Liver (tissue), 3 donors: ENCODE data around the gene HIP1.

Experiments used
- GABPA ChIP-seq, 2 donors: IDR thresholded peaks in 1 of 2; conservative IDR thresholded peaks in 1 of 2; 2 replicates each; pipeline ENCODE4 v1.6.1; 2016; ENCODE audit warnings: antibody characterized with exemption in 2 of 2, mild to moderate bottlenecking in 1 of 2, moderate library complexity in 1 of 2
- NR2F2 ChIP-seq: IDR thresholded peaks from 2 replicates; pipeline ENCODE4 v1.6.1; 2016; ENCODE audit warnings: antibody characterized with exemption
- RAD21 ChIP-seq, 2 donors: IDR thresholded peaks; 2 replicates each; pipeline ENCODE4 v1.6.1; 2016; ENCODE audit warnings: antibody characterized with exemption in 2 of 2, mild to moderate bottlenecking in 2 of 2
- RXRA ChIP-seq, 2 donors: IDR thresholded peaks; 2 replicates each; pipeline ENCODE4 v1.6.1; 2017 to 2018; ENCODE audit warnings: antibody characterized with exemption in 2 of 2, mild to moderate bottlenecking in 1 of 2
- SP1 ChIP-seq: IDR thresholded peaks from 2 replicates; pipeline ENCODE4 v1.6.1; 2018; ENCODE audit warnings: antibody characterized with exemption, mild to moderate bottlenecking
- TAF1 ChIP-seq: conservative IDR thresholded peaks from 2 replicates; pipeline ENCODE4 v1.6.1; 2016; ENCODE audit warnings: antibody characterized with exemption, mild to moderate bottlenecking
- TF ChIP-seq, protein P1 (sequence below): fragments of 150-350 bp; IDR thresholded peaks from 2 replicates; pipeline ENCODE4 v1.5.1; 2017; ENCODE audit warnings: improper control_type of control experiment, low read depth, low read length; ENCODE audit not compliant: missing input control
- TF ChIP-seq, protein P2 (sequence below): IDR thresholded peaks from 2 replicates; pipeline ENCODE4 v1.6.1; 2016; ENCODE audit warnings: antibody characterized with exemption, mild to moderate bottlenecking
- TF ChIP-seq, protein P3 (sequence below): IDR thresholded peaks from 2 replicates; pipeline ENCODE4 v1.6.1; 2016; ENCODE audit warnings: antibody characterized with exemption
- TF ChIP-seq, protein P4 (sequence below): IDR thresholded peaks from 2 replicates; pipeline ENCODE4 v1.6.1; 2016; ENCODE audit warnings: antibody characterized with exemption
- TF ChIP-seq, protein P5 (sequence below): IDR thresholded peaks from 2 replicates; pipeline ENCODE4 v1.6.1; 2016; ENCODE audit warnings: antibody characterized with exemption
- donor health status: healthy.
- donor health status: healthy.

DNA sequence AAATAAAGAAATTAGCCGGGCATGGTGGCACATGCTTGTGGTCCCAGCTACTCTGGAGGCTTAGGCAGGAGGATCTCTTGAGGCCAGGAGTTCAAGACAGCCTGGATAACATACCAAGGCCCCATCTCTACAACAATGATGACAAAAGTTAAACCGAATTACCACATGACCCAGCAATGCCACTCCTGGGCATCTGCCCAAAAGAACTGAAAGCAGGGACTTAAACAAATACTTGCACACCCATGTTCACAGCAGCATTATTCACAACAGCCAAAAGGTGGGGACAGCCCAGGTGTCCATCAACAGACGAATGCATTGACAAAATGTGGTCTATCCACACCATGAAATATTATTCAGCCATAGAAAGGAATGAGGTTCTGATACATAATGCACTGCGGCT lies 83.9 kb downstream of the HIP1 start:
- TF ChIP-seq, protein P1, sequence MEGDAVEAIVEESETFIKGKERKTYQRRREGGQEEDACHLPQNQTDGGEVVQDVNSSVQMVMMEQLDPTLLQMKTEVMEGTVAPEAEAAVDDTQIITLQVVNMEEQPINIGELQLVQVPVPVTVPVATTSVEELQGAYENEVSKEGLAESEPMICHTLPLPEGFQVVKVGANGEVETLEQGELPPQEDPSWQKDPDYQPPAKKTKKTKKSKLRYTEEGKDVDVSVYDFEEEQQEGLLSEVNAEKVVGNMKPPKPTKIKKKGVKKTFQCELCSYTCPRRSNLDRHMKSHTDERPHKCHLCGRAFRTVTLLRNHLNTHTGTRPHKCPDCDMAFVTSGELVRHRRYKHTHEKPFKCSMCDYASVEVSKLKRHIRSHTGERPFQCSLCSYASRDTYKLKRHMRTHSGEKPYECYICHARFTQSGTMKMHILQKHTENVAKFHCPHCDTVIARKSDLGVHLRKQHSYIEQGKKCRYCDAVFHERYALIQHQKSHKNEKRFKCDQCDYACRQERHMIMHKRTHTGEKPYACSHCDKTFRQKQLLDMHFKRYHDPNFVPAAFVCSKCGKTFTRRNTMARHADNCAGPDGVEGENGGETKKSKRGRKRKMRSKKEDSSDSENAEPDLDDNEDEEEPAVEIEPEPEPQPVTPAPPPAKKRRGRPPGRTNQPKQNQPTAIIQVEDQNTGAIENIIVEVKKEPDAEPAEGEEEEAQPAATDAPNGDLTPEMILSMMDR, result no peak
- TF ChIP-seq GABPA (IDR thresholded peaks at IDR 0.05 in 1 of 2, conservative IDR thresholded peaks at IDR 0.05 in 1 of 2) (no peak), RAD21 (IDR thresholded peaks at IDR 0.05) (peak; percentile 5 to 35), SP1 (no peak), TAF1 (no peak), RXRA (IDR thresholded peaks at IDR 0.05) (no peak), NR2F2 (no peak)
- TF ChIP-seq, protein P2, sequence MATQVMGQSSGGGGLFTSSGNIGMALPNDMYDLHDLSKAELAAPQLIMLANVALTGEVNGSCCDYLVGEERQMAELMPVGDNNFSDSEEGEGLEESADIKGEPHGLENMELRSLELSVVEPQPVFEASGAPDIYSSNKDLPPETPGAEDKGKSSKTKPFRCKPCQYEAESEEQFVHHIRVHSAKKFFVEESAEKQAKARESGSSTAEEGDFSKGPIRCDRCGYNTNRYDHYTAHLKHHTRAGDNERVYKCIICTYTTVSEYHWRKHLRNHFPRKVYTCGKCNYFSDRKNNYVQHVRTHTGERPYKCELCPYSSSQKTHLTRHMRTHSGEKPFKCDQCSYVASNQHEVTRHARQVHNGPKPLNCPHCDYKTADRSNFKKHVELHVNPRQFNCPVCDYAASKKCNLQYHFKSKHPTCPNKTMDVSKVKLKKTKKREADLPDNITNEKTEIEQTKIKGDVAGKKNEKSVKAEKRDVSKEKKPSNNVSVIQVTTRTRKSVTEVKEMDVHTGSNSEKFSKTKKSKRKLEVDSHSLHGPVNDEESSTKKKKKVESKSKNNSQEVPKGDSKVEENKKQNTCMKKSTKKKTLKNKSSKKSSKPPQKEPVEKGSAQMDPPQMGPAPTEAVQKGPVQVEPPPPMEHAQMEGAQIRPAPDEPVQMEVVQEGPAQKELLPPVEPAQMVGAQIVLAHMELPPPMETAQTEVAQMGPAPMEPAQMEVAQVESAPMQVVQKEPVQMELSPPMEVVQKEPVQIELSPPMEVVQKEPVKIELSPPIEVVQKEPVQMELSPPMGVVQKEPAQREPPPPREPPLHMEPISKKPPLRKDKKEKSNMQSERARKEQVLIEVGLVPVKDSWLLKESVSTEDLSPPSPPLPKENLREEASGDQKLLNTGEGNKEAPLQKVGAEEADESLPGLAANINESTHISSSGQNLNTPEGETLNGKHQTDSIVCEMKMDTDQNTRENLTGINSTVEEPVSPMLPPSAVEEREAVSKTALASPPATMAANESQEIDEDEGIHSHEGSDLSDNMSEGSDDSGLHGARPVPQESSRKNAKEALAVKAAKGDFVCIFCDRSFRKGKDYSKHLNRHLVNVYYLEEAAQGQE, result no peak
- TF ChIP-seq, protein P3, sequence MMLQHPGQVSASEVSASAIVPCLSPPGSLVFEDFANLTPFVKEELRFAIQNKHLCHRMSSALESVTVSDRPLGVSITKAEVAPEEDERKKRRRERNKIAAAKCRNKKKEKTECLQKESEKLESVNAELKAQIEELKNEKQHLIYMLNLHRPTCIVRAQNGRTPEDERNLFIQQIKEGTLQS, result no peak
- TF ChIP-seq, protein P4, sequence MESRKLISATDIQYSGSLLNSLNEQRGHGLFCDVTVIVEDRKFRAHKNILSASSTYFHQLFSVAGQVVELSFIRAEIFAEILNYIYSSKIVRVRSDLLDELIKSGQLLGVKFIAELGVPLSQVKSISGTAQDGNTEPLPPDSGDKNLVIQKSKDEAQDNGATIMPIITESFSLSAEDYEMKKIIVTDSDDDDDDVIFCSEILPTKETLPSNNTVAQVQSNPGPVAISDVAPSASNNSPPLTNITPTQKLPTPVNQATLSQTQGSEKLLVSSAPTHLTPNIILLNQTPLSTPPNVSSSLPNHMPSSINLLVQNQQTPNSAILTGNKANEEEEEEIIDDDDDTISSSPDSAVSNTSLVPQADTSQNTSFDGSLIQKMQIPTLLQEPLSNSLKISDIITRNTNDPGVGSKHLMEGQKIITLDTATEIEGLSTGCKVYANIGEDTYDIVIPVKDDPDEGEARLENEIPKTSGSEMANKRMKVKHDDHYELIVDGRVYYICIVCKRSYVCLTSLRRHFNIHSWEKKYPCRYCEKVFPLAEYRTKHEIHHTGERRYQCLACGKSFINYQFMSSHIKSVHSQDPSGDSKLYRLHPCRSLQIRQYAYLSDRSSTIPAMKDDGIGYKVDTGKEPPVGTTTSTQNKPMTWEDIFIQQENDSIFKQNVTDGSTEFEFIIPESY, result no peak
- TF ChIP-seq, protein P5, sequence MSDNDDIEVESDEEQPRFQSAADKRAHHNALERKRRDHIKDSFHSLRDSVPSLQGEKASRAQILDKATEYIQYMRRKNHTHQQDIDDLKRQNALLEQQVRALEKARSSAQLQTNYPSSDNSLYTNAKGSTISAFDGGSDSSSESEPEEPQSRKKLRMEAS, result no peak
